Caco-2 (cell line): ENCODE results near the gene NEDD4. TPM values are rescaled to one million over a fixed set of nuclear protein-coding genes. Genes with fewer than 3 reads are reported as not detected.

Source experiments
- BruUV-seq: library from RNA; stranded (reverse); fragments of 400-500 nt; replicated peaks from 2 replicates; lab custom pipeline; 2021; lab: Mats Ljungman, UMichigan
- CTCF ChIA-PET: fragments of 300-600 bp; sonication (Branson Sonifier 250); formaldehyde crosslinking; loops from one replicate; lab custom pipeline; 2022; ENCODE audit warnings: antibody characterized with exemption; lab: Charles Lee
- POLR2A ChIA-PET: fragments of 300-600 bp; sonication (Branson Sonifier 250); formaldehyde crosslinking; loops from one replicate; lab custom pipeline; 2022; ENCODE audit warnings: antibody characterized with exemption; lab: Charles Lee
- DNase-seq, 2 experiments: peaks; one replicate each; pipeline versions ENCODE4 v3.0.0 to v3.0.0-alpha.2; 2020 to 2022
- H3K27me3 ChIP-seq: replicated peaks from 2 replicates; pipeline ENCODE4 v1.6.0; 2011; ENCODE audit warnings: low read length; ENCODE audit not compliant: control insufficient read depth, insufficient read depth
- H3K36me3 ChIP-seq: 2 replicates; pipeline ENCODE4 v1.5.1; 2011; ENCODE audit warnings: low read length; ENCODE audit not compliant: control insufficient read depth, insufficient read depth
- H3K4me1 ChIP-seq: fragments of 250-450 bp; sonication (Bioruptor Pico); 2 replicates; pipeline ENCODE4 v1.5.1; 2020; ENCODE audit warnings: mild to moderate bottlenecking
- H3K4me3 ChIP-seq: 2 replicates; pipeline ENCODE4 v1.5.1; 2011; ENCODE audit warnings: low read depth, mild to moderate bottlenecking, control low read depth, low read length
- H3K9me3 ChIP-seq: fragments of 250-450 bp; sonication (Bioruptor Pico); 2 replicates; pipeline ENCODE4 v1.5.1; 2020; ENCODE audit warnings: mild to moderate bottlenecking, moderate library complexity
- H3K27ac Mint-ChIP-seq: one replicate; pipeline ENCODE4 v1.8.0; 2022; ENCODE audit warnings: mixed read lengths; ENCODE audit not compliant: unreplicated experiment
- H3K27me3 Mint-ChIP-seq: one replicate; pipeline ENCODE4 v1.8.0; 2022; ENCODE audit warnings: mixed read lengths; ENCODE audit not compliant: insufficient read depth, unreplicated experiment
- H3K36me3 Mint-ChIP-seq: one replicate; pipeline ENCODE4 v1.8.0; 2022; ENCODE audit warnings: mild to moderate bottlenecking, mixed read lengths; ENCODE audit not compliant: insufficient read depth, unreplicated experiment
- H3K4me1 Mint-ChIP-seq: one replicate; pipeline ENCODE4 v1.8.0; 2022; ENCODE audit warnings: low read depth, mixed read lengths; ENCODE audit not compliant: unreplicated experiment
- H3K4me3 Mint-ChIP-seq: one replicate; pipeline ENCODE4 v1.8.0; 2022; ENCODE audit warnings: mild to moderate bottlenecking, moderate library complexity, mixed read lengths; ENCODE audit not compliant: unreplicated experiment
- H3K9me3 Mint-ChIP-seq: one replicate; pipeline ENCODE4 v1.8.0; 2022; ENCODE audit warnings: mixed read lengths; ENCODE audit not compliant: unreplicated experiment
- intact Hi-C: fragments of 100-400 bp; cut with micrococcal nuclease; formaldehyde crosslinking; loops from one replicate; pipeline ENCODE4 v1.10.0; 2022; ENCODE audit not compliant: unreplicated experiment
- total RNA-seq: library from RNA; stranded (reverse); gene quantifications from 2 replicates; pipeline ENCODE4 v1.2.3, GENCODE V29; 2022
- TF ChIP-seq, protein P1 (sequence below), 2 experiments: fragments of 200-600 bp in 1 of 2; IDR thresholded peaks; 1 replicate in 1 of 2; 2 replicates in 1 of 2; pipeline versions ENCODE4 v1.5.1 to v1.8.0; 2011 to 2022; ENCODE audit warnings: antibody characterized with exemption in 1 of 2, control low read depth in 1 of 2, inconsistent platforms in 1 of 2, low read depth in 1 of 2, low read length in 1 of 2, mild to moderate bottlenecking in 1 of 2, moderate library complexity in 1 of 2; ENCODE audit not compliant: insufficient read depth in 1 of 2, severe bottlenecking in 1 of 2, unreplicated experiment in 1 of 2

The NEDD4 gene
- total RNA-seq, 1 experiment from 2014 or later = 33.9 TPM

DNA sequence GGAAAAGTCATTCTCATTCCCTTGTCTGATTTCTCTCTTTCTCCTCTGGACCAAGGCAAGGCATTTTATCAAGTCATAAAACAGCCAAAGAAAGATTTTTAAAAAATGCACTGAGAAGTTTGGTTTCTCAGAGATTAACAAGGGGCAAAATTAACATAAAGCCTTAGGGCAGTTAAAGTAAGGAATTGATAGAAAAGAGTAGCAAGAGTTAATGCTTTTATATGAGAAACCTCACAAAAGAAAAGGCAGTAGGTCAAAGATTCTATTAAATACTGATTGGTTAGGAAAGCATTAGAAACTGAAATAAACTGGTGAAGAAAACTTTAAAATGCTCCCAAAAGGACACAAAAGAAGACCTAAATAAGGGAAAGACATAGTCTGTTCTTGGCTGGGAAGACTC, 129.5 kb downstream of the NEDD4 start:
- Histone ChIP-seq H3K4me3 (no peak overlapping the region), H3K36me3 (no peaks in the 10 kb centered on the region), H3K4me1 (no peaks in the 10 kb centered on the region), H3K9me3 (no peaks in the 10 kb centered on the region), H3K27me3 (no peaks in the 10 kb centered on the region)
- Mint-ChIP-seq H3K36me3 (peaks cover 7% of the 10 kb centered on the region), H3K27me3 (no peaks in the 10 kb centered on the region), H3K4me3 (no peak overlapping the region), H3K27ac (no peak overlapping the region), H3K9me3 (no peaks in the 10 kb centered on the region), H3K4me1 (peaks cover 5% of the 10 kb centered on the region)
- ChIA-PET POLR2A (no interaction called here), CTCF (no interaction called here)
- no peak for DNase-seq
- TF ChIP-seq, protein P1, sequence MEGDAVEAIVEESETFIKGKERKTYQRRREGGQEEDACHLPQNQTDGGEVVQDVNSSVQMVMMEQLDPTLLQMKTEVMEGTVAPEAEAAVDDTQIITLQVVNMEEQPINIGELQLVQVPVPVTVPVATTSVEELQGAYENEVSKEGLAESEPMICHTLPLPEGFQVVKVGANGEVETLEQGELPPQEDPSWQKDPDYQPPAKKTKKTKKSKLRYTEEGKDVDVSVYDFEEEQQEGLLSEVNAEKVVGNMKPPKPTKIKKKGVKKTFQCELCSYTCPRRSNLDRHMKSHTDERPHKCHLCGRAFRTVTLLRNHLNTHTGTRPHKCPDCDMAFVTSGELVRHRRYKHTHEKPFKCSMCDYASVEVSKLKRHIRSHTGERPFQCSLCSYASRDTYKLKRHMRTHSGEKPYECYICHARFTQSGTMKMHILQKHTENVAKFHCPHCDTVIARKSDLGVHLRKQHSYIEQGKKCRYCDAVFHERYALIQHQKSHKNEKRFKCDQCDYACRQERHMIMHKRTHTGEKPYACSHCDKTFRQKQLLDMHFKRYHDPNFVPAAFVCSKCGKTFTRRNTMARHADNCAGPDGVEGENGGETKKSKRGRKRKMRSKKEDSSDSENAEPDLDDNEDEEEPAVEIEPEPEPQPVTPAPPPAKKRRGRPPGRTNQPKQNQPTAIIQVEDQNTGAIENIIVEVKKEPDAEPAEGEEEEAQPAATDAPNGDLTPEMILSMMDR (IDR thresholded peaks at IDR 0.05; ENCODE audit: insufficient read depth in 1 of 2, low read depth in 1 of 2, low read length in 1 of 2, severe bottlenecking in 1 of 2, unreplicated experiment in 1 of 2) = no peak
- intact Hi-C loops = no loop called here
- no TSS peak for BruUV-seq

DNA sequence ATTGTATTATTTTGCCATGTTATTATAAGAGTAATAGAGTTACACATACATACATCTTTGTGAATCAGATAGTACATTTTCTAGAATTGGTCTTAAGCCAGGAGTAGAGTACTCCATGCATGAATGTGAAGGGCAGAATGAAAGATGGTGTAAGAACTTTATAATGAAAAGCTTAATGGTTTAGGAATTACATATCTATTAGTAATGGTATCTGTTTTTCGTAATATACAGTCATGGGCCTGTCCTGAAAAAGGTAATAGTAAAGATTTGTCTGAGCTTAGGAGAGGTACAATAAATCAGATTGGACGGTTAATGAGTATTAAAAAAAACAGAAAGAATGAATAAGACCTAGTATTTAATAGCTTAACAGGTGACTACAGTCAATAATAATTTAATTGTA, 132.3 kb downstream of the NEDD4 start:
- Mint-ChIP-seq H3K4me3 (no peak overlapping the region), H3K4me1 (no peaks in the 10 kb centered on the region), H3K36me3 (peaks cover 12% of the 10 kb centered on the region), H3K27ac (no peak overlapping the region), H3K27me3 (no peaks in the 10 kb centered on the region), H3K9me3 (no peaks in the 10 kb centered on the region)
- CTCF ChIA-PET = no interaction called here
- TF ChIP-seq, protein P1 (IDR thresholded peaks at IDR 0.05; ENCODE audit: insufficient read depth in 1 of 2, low read depth in 1 of 2, low read length in 1 of 2, severe bottlenecking in 1 of 2, unreplicated experiment in 1 of 2) = no peak
- intact Hi-C loops = no loop called here
- H3K4me1 ChIP-seq = no peaks in the 10 kb centered on the region
- no peak for DNase-seq
- no peaks in the 10 kb centered on the region for H3K36me3 ChIP-seq
- no peaks in the 10 kb centered on the region for H3K27me3 ChIP-seq
- no peaks in the 10 kb centered on the region for H3K9me3 ChIP-seq
- no TSS peak for BruUV-seq
- POLR2A ChIA-PET = no interaction called here
- H3K4me3 ChIP-seq = no peak overlapping the region

DNA sequence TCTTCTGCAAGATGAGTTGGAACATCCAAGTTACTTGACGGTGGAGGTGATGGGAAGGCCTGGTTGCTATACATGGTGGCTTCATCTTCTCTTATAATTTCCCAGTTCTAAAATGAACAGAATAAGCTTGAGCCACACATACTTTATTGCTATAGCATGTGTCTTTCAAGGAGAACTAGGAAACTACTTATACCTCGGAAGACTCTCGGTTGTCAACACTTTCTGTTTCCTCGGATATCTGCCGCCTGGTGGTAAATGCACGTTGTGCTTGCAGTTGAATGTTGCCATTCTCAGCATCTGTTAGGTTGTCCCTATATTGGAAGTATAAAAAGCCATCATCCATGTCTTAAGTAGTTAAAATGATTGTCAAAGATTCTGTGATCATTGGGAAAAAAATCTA, 132.9 kb downstream of the NEDD4 start:
- H3K36me3 ChIP-seq = no peaks in the 10 kb centered on the region
- TF ChIP-seq, protein P1 (IDR thresholded peaks at IDR 0.05; ENCODE audit: insufficient read depth in 1 of 2, low read depth in 1 of 2, low read length in 1 of 2, severe bottlenecking in 1 of 2, unreplicated experiment in 1 of 2) = no peak
- Mint-ChIP-seq H3K9me3 (no peaks in the 10 kb centered on the region), H3K27me3 (no peaks in the 10 kb centered on the region), H3K36me3 (peaks cover 9% of the 10 kb centered on the region), H3K4me3 (no peak overlapping the region), H3K27ac (no peak overlapping the region), H3K4me1 (no peaks in the 10 kb centered on the region)
- DNase-seq = no peak
- no peaks in the 10 kb centered on the region for H3K27me3 ChIP-seq
- no TSS peak for BruUV-seq
- H3K9me3 ChIP-seq = no peaks in the 10 kb centered on the region
- no peak overlapping the region for H3K4me3 ChIP-seq
- ChIA-PET CTCF (no interaction called here), POLR2A (no interaction called here)
- intact Hi-C loops = no loop called here
- H3K4me1 ChIP-seq = no peaks in the 10 kb centered on the region
